Thoracic aorta (tissue), 2 donors: ENCODE data around the gene ZNF382. TPM values are rescaled to one million over a fixed set of nuclear protein-coding genes. Genes with fewer than 3 reads are reported as not detected.
A peak's percentile ranks its signal among the peaks of the same experiment; 100 is the strongest.

Experiments used
- ATAC-seq: fragments of 150-250 bp; one replicate; pipeline ENCODE4 v1.8.0; 2017; ENCODE audit warnings: low read depth; ENCODE audit not compliant: insufficient number of reproducible peaks, low FRiP score
- DNase-seq: peaks from one replicate; pipeline ENCODE4 v3.0.0-alpha.2; 2020; ENCODE audit warnings: low spot score
- H3K27ac ChIP-seq, 2 donors: fragments of 200-600 bp; sonication (generic); 1 replicate in 1 of 2; 2 replicates in 1 of 2; pipeline ENCODE4 v1.5.1; 2016; ENCODE audit warnings: mild to moderate bottlenecking in 2 of 2, moderate library complexity in 2 of 2
- H3K27me3 ChIP-seq: fragments of 200-600 bp; sonication (generic); replicated peaks from 2 replicates; pipeline ENCODE4 v1.6.0; 2016; ENCODE audit warnings: mild to moderate bottlenecking; ENCODE audit not compliant: insufficient read depth
- H3K36me3 ChIP-seq: fragments of 200-600 bp; sonication (generic); one replicate; pipeline ENCODE4 v1.5.1; 2016
- H3K4me1 ChIP-seq, 2 donors: fragments of 200-600 bp; sonication (generic); 1 replicate in 1 of 2; 2 replicates in 1 of 2; pipeline versions ENCODE4 v1.5.1 to v1.6.0; 2016; ENCODE audit warnings: low read depth in 2 of 2, mild to moderate bottlenecking in 1 of 2; ENCODE audit not compliant: control insufficient read depth in 1 of 2
- H3K4me3 ChIP-seq: fragments of 200-600 bp; sonication (generic); 2 replicates; pipeline ENCODE4 v1.5.1; 2016; ENCODE audit warnings: mild to moderate bottlenecking
- H3K9me3 ChIP-seq: fragments of 200-600 bp; sonication (generic); 2 replicates; pipeline ENCODE4 v1.5.1; 2016
- CTCF ChIP-seq: fragments of 200-600 bp; sonication (generic); IDR thresholded peaks from one replicate; pipeline ENCODE4 v1.5.1; 2019; ENCODE audit warnings: antibody characterized with exemption
- total RNA-seq, 2 donors: library from RNA; depleted of rRNA; stranded (reverse); fragments of >200 nt; gene quantifications; one replicate each; pipeline versions ENCODE4 v1.1.0 to v1.2.3, GENCODE V29; 2016

The ZNF382 gene
- total RNA-seq, 2 donors from 2014 or later: 2.7 to 8.7 TPM

GRCh38 chr19:36646746-36647145, 41.6 kb downstream of the ZNF382 start:
- peaks cover 84% of the 10 kb centered on the region for H3K36me3 ChIP-seq
- no peaks in the 10 kb centered on the region for H3K27me3 ChIP-seq
- peak overlapping the region; percentile 26 for H3K4me3 ChIP-seq
- ATAC-seq: no peak
- peaks cover 94% of the 10 kb centered on the region for H3K9me3 ChIP-seq
- no peak for TF ChIP-seq CTCF
- no peaks in the 10 kb centered on the region for H3K4me1 ChIP-seq
- H3K27ac ChIP-seq: no peak overlapping the region
- DNase-seq: no peak

GRCh38 chr19:36652958-36653357, 47.8 kb downstream of the ZNF382 start:
- Histone ChIP-seq H3K9me3 (peaks cover 77% of the 10 kb centered on the region), H3K27me3 (no peaks in the 10 kb centered on the region), H3K36me3 (peaks cover 84% of the 10 kb centered on the region), H3K4me3 (no peak overlapping the region), H3K27ac (no peak overlapping the region), H3K4me1 (no peaks in the 10 kb centered on the region)
- ATAC-seq: no peak
- TF ChIP-seq CTCF: no peak
- no peak for DNase-seq

GRCh38 chr19:36665832-36666231, 60.7 kb downstream of the ZNF382 start:
- Histone ChIP-seq H3K27ac (no peak overlapping the region), H3K36me3 (peaks cover 14% of the 10 kb centered on the region), H3K4me1 (peaks cover 5 to 19% of the 10 kb centered on the region in 2 donors), H3K9me3 (peaks cover 7% of the 10 kb centered on the region), H3K27me3 (no peaks in the 10 kb centered on the region), H3K4me3 (peak overlapping the region; percentile 89)
- TF ChIP-seq CTCF: no peak
- no peak for ATAC-seq
- no peak for DNase-seq

- peaks cover 23% of the 10 kb centered on the region for H3K9me3 ChIP-seq
- no peaks in the 10 kb centered on the region for H3K27me3 ChIP-seq
- ATAC-seq (no peak), DNase-seq (no peak)
- peaks cover 5 to 19% of the 10 kb centered on the region in 2 donors for H3K4me1 ChIP-seq
- H3K36me3 ChIP-seq: peaks cover 12% of the 10 kb centered on the region
- no peak for TF ChIP-seq CTCF
- no peak overlapping the region for H3K27ac ChIP-seq
- no peak overlapping the region for H3K4me3 ChIP-seq
Measured at GRCh38 chr19:36668646-36669045, 63.5 kb downstream of the ZNF382 start.

- ATAC-seq: no peak
Measured at GRCh38 chr19:36672368-36672767, 67.3 kb downstream of the ZNF382 start.

More at GRCh38 chr19:36672368-36672767, 67.3 kb downstream of the ZNF382 start:
- no peaks in the 10 kb centered on the region for H3K27me3 ChIP-seq
- no peak for TF ChIP-seq CTCF
- no peak for DNase-seq
- peaks cover 0 to 11% of the 10 kb centered on the region in 2 donors for H3K4me1 ChIP-seq
- peaks cover 15% of the 10 kb centered on the region for H3K36me3 ChIP-seq
- H3K4me3 ChIP-seq: no peak overlapping the region
- H3K27ac ChIP-seq: no peak overlapping the region
- H3K9me3 ChIP-seq: peaks cover 32% of the 10 kb centered on the region
